ENCODE measurements around the gene TSEN2. TPM values are rescaled to one million over a fixed set of nuclear protein-coding genes. Genes with fewer than 3 reads are reported as not detected.

The TSEN2 gene
- total and polyA plus RNA-seq, 9 of the 15 experiments (the other 6 are each of a cell fraction or from before 2014, with no cell fraction given): 38.5 to 76.3 (median 46.6) TPM

- TF ChIP-seq ARHGAP35 (IDR thresholded peaks at IDR 0.05; ENCODE audit: partially characterized antibody) (no peak), ZNF785 (CRISPR knock-in tag; IDR thresholded peaks at IDR 0.05) (no peak), ZNF644 (tag; IDR thresholded peaks at IDR 0.05; ENCODE audit: low read depth) (no peak), TCF3 (CRISPR knock-in tag; IDR thresholded peaks at IDR 0.05) (no peak), GABPB2 (CRISPR knock-in tag; conservative IDR thresholded peaks at IDR 0.05) (no peak), HBP1 (CRISPR knock-in tag; IDR thresholded peaks at IDR 0.05) (no peak), ZNF316 (IDR thresholded peaks at IDR 0.05) (no peak), FOXO4 (CRISPR knock-in tag; IDR thresholded peaks at IDR 0.05) (no peak), TRIM24 (IDR thresholded peaks at IDR 0.05) (no peak), THAP12 (CRISPR knock-in tag; IDR thresholded peaks at IDR 0.05) (no peak), ZFP36 (IDR thresholded peaks at IDR 0.05; ENCODE audit: low read depth, low read length, partially characterized antibody) (no peak)
Observed at GRCh38 chr3:12470111-12470510, 14.2 kb upstream of the TSEN2 start (continued).

Data from K562 (cell line).